ENCODE data around the gene TYMP. TPM values are rescaled to one million over a fixed set of nuclear protein-coding genes. Genes with fewer than 3 reads are reported as not detected.
"Not testable (repeated sequence)": the region's sequence is repeated elsewhere in the genome, so short reads cannot be mapped to it uniquely, and the experiment has no call there.

TYMP gene
- total and polyA plus RNA-seq, 2 donors (not counting 1 experiment from before 2014, with no cell fraction given): 43.6 to 45.1 TPM

DNA sequence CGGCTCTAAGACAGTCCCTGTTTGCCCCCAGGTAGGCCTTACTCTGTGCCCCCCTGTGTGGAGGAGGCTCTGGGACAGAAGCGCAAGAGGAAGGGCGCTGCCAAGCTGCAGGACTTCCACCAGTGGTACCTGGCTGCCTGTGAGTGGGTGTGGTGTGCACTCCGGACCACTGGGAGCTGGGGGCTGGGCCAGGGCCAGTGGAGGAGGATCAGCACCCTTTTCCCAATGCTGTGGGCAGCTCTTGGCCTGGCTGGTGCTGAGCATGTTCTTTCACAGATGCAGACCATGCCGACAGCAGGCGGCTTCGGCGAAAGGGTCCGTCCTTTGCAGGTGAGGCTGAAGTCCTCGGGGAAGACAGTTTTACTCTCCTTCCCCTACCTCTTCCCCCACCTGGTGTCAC, 8.1 kb downstream of the TYMP start:
- no peaks in the 10 kb centered on the region for H3K9me3 ChIP-seq (ENCODE audit: control extremely low read depth in 1 of 3, control insufficient read depth in 2 of 3, insufficient read depth in 1 of 3, low read length in 2 of 3)
- Mint-ChIP-seq H3K4me1 (peaks cover 9% of the 10 kb centered on the region), H3K27me3 (no peaks in the 10 kb centered on the region), H3K27ac (no peak overlapping the region), H3K4me3 (no peak overlapping the region), H3K9me3 (ENCODE audit: insufficient read depth) (no peaks in the 10 kb centered on the region)
- peaks cover 41% of the 10 kb centered on the region for H4K20me1 ChIP-seq (ENCODE audit: control insufficient read depth, insufficient read depth, low read length, poor library complexity, severe bottlenecking)
- H2AFZ ChIP-seq (ENCODE audit: insufficient read depth, low read depth, low read length, poor library complexity, severe bottlenecking): no peak overlapping the region
- CTCF ChIA-PET: no interaction called here
- H3K4me2 ChIP-seq (replicated peaks; ENCODE audit: low read depth, low read length, poor library complexity, severe bottlenecking): no peak overlapping the region
- H3K4me1 ChIP-seq (ENCODE audit: control insufficient read depth in 2 of 2, insufficient read depth in 2 of 2, low read length in 2 of 2): peaks cover 7 to 18% of the 10 kb centered on the region in 2 donors
- TF ChIP-seq EZH2 (IDR thresholded peaks at IDR 0.05; ENCODE audit: borderline replicate concordance, insufficient read depth, low read depth, low read length, poor library complexity, severe bottlenecking): no peak
- TF ChIP-seq, protein P1, sequence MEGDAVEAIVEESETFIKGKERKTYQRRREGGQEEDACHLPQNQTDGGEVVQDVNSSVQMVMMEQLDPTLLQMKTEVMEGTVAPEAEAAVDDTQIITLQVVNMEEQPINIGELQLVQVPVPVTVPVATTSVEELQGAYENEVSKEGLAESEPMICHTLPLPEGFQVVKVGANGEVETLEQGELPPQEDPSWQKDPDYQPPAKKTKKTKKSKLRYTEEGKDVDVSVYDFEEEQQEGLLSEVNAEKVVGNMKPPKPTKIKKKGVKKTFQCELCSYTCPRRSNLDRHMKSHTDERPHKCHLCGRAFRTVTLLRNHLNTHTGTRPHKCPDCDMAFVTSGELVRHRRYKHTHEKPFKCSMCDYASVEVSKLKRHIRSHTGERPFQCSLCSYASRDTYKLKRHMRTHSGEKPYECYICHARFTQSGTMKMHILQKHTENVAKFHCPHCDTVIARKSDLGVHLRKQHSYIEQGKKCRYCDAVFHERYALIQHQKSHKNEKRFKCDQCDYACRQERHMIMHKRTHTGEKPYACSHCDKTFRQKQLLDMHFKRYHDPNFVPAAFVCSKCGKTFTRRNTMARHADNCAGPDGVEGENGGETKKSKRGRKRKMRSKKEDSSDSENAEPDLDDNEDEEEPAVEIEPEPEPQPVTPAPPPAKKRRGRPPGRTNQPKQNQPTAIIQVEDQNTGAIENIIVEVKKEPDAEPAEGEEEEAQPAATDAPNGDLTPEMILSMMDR (IDR thresholded peaks at IDR 0.05): no peak
- no peak overlapping the region for H3K27ac ChIP-seq (ENCODE audit: low read length in 2 of 2)
- no peak for ATAC-seq (ENCODE audit: low read depth)
- no peak overlapping the region for H3K9ac ChIP-seq (ENCODE audit: low read length)
- no peak for DNase-seq
- H3K27me3 ChIP-seq (replicated peaks in 1 of 4; ENCODE audit: control extremely low read depth in 1 of 4, control insufficient read depth in 3 of 4, insufficient read depth in 4 of 4, low read length in 3 of 4): no peaks in the 10 kb centered on the region
- WGBS (ENCODE audit: insufficient coverage): 96% methylated on average over 10 of the region's 10 CpGs
- intact Hi-C loops (cut with micrococcal nuclease): no loop called here
- H3K36me3 ChIP-seq (replicated peaks in 1 of 2; ENCODE audit: control extremely low read depth in 1 of 2, control insufficient read depth in 1 of 2, extremely low read depth in 1 of 2, insufficient read depth in 2 of 2, low read length in 1 of 2): peaks cover 0 to 59% of the 10 kb centered on the region in 2 experiments
- H3K4me3 ChIP-seq (ENCODE audit: control extremely low read depth in 1 of 5, extremely low read depth in 1 of 5, insufficient read depth in 1 of 5, low read depth in 2 of 5, low read length in 4 of 5): no peak overlapping the region
- POLR2A ChIA-PET: no interaction called here
- H3K79me2 ChIP-seq (ENCODE audit: control insufficient read depth, insufficient read depth, low read length): peaks cover 68% of the 10 kb centered on the region

DNA sequence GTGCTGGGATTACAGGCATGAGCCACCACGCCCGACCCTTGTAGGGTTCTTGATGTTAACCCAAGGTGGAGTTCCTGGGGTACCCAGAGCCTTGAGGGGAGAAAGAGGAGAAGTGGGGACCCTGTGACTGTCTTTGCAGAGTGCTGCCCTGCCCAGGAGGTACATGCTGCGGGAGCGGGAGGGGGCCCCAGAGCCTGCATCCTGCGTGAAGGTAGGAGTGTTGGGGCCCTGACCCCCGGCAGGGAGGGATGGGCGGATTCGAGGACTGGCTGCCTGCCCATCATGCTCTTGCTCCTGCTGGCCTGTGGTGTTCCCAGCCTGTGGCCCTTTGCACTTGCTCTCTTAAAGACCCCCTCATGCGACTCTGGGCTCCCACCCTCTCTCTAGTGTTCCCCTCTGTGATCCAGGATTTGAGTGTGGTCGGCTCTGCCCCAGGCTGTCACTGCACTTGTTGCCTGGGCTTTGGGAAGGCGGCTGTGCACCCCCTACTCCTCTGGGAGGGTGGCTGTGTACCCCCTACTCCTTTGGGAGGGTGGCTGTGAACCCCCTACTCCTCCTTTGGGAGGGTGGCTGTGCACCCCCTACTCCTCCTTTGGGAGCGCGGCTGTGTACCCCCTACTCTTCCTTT, 8.9 kb downstream of the TYMP start:
- H3K27ac Mint-ChIP-seq: no peak overlapping the region
- H3K4me3 Mint-ChIP-seq: no peak overlapping the region
- H3K27ac ChIP-seq (ENCODE audit: low read length in 2 of 2): no peak overlapping the region
- H3K9me3 Mint-ChIP-seq (ENCODE audit: insufficient read depth): no peaks in the 10 kb centered on the region
- DNase-seq (no peak), ATAC-seq (ENCODE audit: low read depth) (no peak)
- no peak overlapping the region for H2AFZ ChIP-seq (ENCODE audit: insufficient read depth, low read depth, low read length, poor library complexity, severe bottlenecking)
- H3K9me3 ChIP-seq (ENCODE audit: control extremely low read depth in 1 of 3, control insufficient read depth in 2 of 3, insufficient read depth in 1 of 3, low read length in 2 of 3): no peaks in the 10 kb centered on the region
- H3K27me3 Mint-ChIP-seq: no peaks in the 10 kb centered on the region
- TF ChIP-seq, protein P1 (IDR thresholded peaks at IDR 0.05): no peak
- peaks cover 49% of the 10 kb centered on the region for H4K20me1 ChIP-seq (ENCODE audit: control insufficient read depth, insufficient read depth, low read length, poor library complexity, severe bottlenecking)
- H3K4me1 ChIP-seq (ENCODE audit: control insufficient read depth in 2 of 2, insufficient read depth in 2 of 2, low read length in 2 of 2): peaks cover 7 to 14% of the 10 kb centered on the region in 2 donors
- ChIA-PET CTCF (interaction anchor here (1.5 kb wide), 1 partner anchor 23 kb away, joined by 3 read pairs; no protein-coding TSS in a partner anchor), POLR2A (no interaction called here)
- no peak overlapping the region for H3K4me3 ChIP-seq (ENCODE audit: control extremely low read depth in 1 of 5, extremely low read depth in 1 of 5, insufficient read depth in 1 of 5, low read depth in 2 of 5, low read length in 4 of 5)
- peaks cover 76% of the 10 kb centered on the region for H3K79me2 ChIP-seq (ENCODE audit: control insufficient read depth, insufficient read depth, low read length)
- peaks cover 0 to 64% of the 10 kb centered on the region in 2 experiments for H3K36me3 ChIP-seq (replicated peaks in 1 of 2; ENCODE audit: control extremely low read depth in 1 of 2, control insufficient read depth in 1 of 2, extremely low read depth in 1 of 2, insufficient read depth in 2 of 2, low read length in 1 of 2)
- no peaks in the 10 kb centered on the region for H3K27me3 ChIP-seq (replicated peaks in 1 of 4; ENCODE audit: control extremely low read depth in 1 of 4, control insufficient read depth in 3 of 4, insufficient read depth in 4 of 4, low read length in 3 of 4)
- intact Hi-C loops (cut with micrococcal nuclease): no loop called here
- no peak overlapping the region for H3K4me2 ChIP-seq (replicated peaks; ENCODE audit: low read depth, low read length, poor library complexity, severe bottlenecking)
- H3K4me1 Mint-ChIP-seq: peaks cover 7% of the 10 kb centered on the region
- 98% methylated on average over 11 of the region's 13 CpGs for WGBS (ENCODE audit: insufficient coverage)
- H3K9ac ChIP-seq (ENCODE audit: low read length): no peak overlapping the region

DNA sequence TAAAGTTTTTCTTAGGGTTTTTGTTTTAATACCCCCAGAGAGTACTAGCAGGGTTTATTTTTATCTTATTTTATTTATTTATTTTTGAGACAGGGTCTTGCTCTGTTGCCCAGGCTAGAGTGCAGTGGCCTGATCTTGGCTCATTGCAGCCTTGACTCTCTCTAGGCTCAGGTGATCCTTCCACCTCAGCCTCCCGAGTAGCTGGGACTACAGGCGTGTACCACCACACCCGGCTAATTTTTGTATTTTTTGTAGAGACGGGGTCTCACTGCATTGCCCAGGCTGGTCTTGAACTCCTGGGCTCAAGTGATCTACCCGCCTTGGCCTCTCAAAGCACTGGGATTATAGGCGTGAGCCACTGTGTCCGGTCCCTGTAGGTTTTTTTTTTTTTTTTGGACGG, 9.6 kb downstream of the TYMP start:
- not testable (repeated sequence) for ATAC-seq (ENCODE audit: low read depth)

More for the DNA sequence above, 9.6 kb downstream of the TYMP start:
- H3K9me3 ChIP-seq (ENCODE audit: control extremely low read depth in 1 of 3, control insufficient read depth in 2 of 3, insufficient read depth in 1 of 3, low read length in 2 of 3); DNase-seq; H3K27me3 Mint-ChIP-seq; H3K4me3 Mint-ChIP-seq; H2AFZ ChIP-seq (ENCODE audit: insufficient read depth, low read depth, low read length, poor library complexity, severe bottlenecking); H3K9ac ChIP-seq (ENCODE audit: low read length); H3K4me3 ChIP-seq (ENCODE audit: control extremely low read depth in 1 of 5, extremely low read depth in 1 of 5, insufficient read depth in 1 of 5, low read depth in 2 of 5, low read length in 4 of 5); H3K27me3 ChIP-seq (replicated peaks in 1 of 4; ENCODE audit: control extremely low read depth in 1 of 4, control insufficient read depth in 3 of 4, insufficient read depth in 4 of 4, low read length in 3 of 4); H3K27ac ChIP-seq (ENCODE audit: low read length in 2 of 2); H3K9me3 Mint-ChIP-seq (ENCODE audit: insufficient read depth); intact Hi-C loops (cut with micrococcal nuclease); H3K4me1 Mint-ChIP-seq; H3K27ac Mint-ChIP-seq; H3K4me2 ChIP-seq (replicated peaks; ENCODE audit: low read depth, low read length, poor library complexity, severe bottlenecking): not testable (repeated sequence)
- ChIA-PET POLR2A (interaction anchor here (0.7 kb wide), 1 partner anchor 11 kb away, joined by 6 read pairs; no protein-coding TSS in a partner anchor), CTCF (interaction anchor here (1.5 kb wide), 1 partner anchor 22 kb away, joined by 3 read pairs; no protein-coding TSS in a partner anchor)
- Histone ChIP-seq H3K79me2 (ENCODE audit: control insufficient read depth, insufficient read depth, low read length) (peaks cover 82% of the 10 kb centered on the region), H4K20me1 (ENCODE audit: control insufficient read depth, insufficient read depth, low read length, poor library complexity, severe bottlenecking) (peaks cover 54% of the 10 kb centered on the region), H3K36me3 (replicated peaks in 1 of 2; ENCODE audit: control extremely low read depth in 1 of 2, control insufficient read depth in 1 of 2, extremely low read depth in 1 of 2, insufficient read depth in 2 of 2, low read length in 1 of 2) (peaks cover 0 to 64% of the 10 kb centered on the region in 2 experiments), H3K4me1 (ENCODE audit: control insufficient read depth in 2 of 2, insufficient read depth in 2 of 2, low read length in 2 of 2) (peaks cover 7 to 14% of the 10 kb centered on the region in 2 donors)
- WGBS (ENCODE audit: insufficient coverage): 100% methylated on average over 4 of the region's 8 CpGs

Data from B cell (primary cell).